ENCODE data around the gene SEPTIN8.

SEPTIN8 gene

GRCh38 chr5:132751971-132752580 is 25.0 kb downstream of the SEPTIN8 start:
- no peak for DNase-seq (ENCODE audit: low read depth in 1 of 2, low spot score in 1 of 2)

- no peak for DNase-seq (ENCODE audit: low read depth in 1 of 2, low spot score in 1 of 2)
These were observed 25.6 kb downstream of the SEPTIN8 start for GRCh38 chr5:132751444-132751843.

- DNase-seq (ENCODE audit: low read depth in 1 of 2, low spot score in 1 of 2): no peak
These were observed 26.4 kb downstream of the SEPTIN8 start for GRCh38 chr5:132750471-132751230.

- no peak for DNase-seq (ENCODE audit: low read depth in 1 of 2, low spot score in 1 of 2)
These were observed 27.5 kb downstream of the SEPTIN8 start for GRCh38 chr5:132749506-132749905.

- DNase-seq (ENCODE audit: low read depth in 1 of 2, low spot score in 1 of 2): no peak
These were observed 28.5 kb downstream of the SEPTIN8 start for GRCh38 chr5:132748522-132749000.

GRCh38 chr5:132747616-132748440 is 29.2 kb downstream of the SEPTIN8 start:
- DNase-seq (ENCODE audit: low read depth in 1 of 2, low spot score in 1 of 2): peak; percentile 24 to 25

- DNase-seq (ENCODE audit: low read depth in 1 of 2, low spot score in 1 of 2): peak; percentile 54 to 59
These were observed 30.0 kb downstream of the SEPTIN8 start, which contains the start of gene CCNI2 for GRCh38 chr5:132746954-132747615. Gene CCNI2, plus strand, starts transcription at chr5:132747426. Its CDS starts 70 bp downstream, at chr5:132747496.

- DNase-seq (ENCODE audit: low read depth in 1 of 2, low spot score in 1 of 2): no peak
These were observed 30.5 kb downstream of the SEPTIN8 start for GRCh38 chr5:132746592-132746953.

GRCh38 chr5:132744659-132745058 is 32.4 kb downstream of the SEPTIN8 start:
- DNase-seq (ENCODE audit: low read depth in 1 of 2, low spot score in 1 of 2): no peak

- no peak for DNase-seq (ENCODE audit: low read depth in 1 of 2, low spot score in 1 of 2)
These were observed 34.4 kb downstream of the SEPTIN8 start for GRCh38 chr5:132742626-132743025.

GRCh38 chr5:132742158-132742557 is 34.9 kb downstream of the SEPTIN8 start:
- no peak for DNase-seq (ENCODE audit: low read depth in 1 of 2, low spot score in 1 of 2)

- DNase-seq (ENCODE audit: low read depth in 1 of 2, low spot score in 1 of 2): no peak
These were observed 37.8 kb downstream of the SEPTIN8 start for GRCh38 chr5:132739232-132739631.

GRCh38 chr5:132737982-132738681 is 38.9 kb downstream of the SEPTIN8 start:
- DNase-seq (ENCODE audit: low read depth in 1 of 2, low spot score in 1 of 2): no peak

GRCh38 chr5:132736853-132737833 is 39.9 kb downstream of the SEPTIN8 start, which contains the start of gene KIF3A:
Gene KIF3A, minus strand, starts transcription at chr5:132737546. Its CDS starts 127 bp downstream, at chr5:132737419.
- peak; percentile 96 to 99 for DNase-seq (ENCODE audit: low read depth in 1 of 2, low spot score in 1 of 2)

- no peak for DNase-seq (ENCODE audit: low read depth in 1 of 2, low spot score in 1 of 2)
These were observed 42.4 kb downstream of the SEPTIN8 start for GRCh38 chr5:132734687-132735086.

- no peak for DNase-seq (ENCODE audit: low read depth in 1 of 2, low spot score in 1 of 2)
These were observed 43.4 kb downstream of the SEPTIN8 start for GRCh38 chr5:132733499-132734148.

- DNase-seq (ENCODE audit: low read depth in 1 of 2, low spot score in 1 of 2): no peak
These were observed 47.1 kb downstream of the SEPTIN8 start for GRCh38 chr5:132729896-132730295.

GRCh38 chr5:132725745-132726144 is 51.3 kb downstream of the SEPTIN8 start:
- DNase-seq (ENCODE audit: low read depth in 1 of 2, low spot score in 1 of 2): no peak
